ENCODE measurements around the gene POLG2.
"Not testable (repeated sequence)": the region's sequence is repeated elsewhere in the genome, so short reads cannot be mapped to it uniquely, and the experiment has no call there.

POLG2 gene

DNA sequence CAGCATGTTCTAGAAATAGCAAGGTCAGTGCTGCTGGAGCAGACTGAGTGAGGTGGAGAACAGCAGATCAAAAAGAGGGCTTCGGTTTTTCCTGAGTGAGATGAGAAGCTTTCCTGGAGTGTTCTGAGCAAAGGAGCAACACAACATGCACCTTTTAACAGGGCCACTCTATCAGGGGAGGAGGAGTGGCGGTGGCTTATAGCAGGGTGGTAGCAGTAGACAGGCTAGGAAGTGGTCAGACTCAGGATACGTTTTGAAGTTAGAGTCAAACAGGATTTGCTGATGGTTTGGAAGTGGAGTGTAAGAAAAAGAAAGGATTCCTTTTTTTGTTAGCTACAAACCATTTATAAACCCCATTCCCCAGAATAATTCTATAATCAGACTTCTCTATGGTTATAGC is 12.5 kb downstream of the POLG2 start:
- no peak for DNase-seq (ENCODE audit: low read depth in 2 of 2)

DNA sequence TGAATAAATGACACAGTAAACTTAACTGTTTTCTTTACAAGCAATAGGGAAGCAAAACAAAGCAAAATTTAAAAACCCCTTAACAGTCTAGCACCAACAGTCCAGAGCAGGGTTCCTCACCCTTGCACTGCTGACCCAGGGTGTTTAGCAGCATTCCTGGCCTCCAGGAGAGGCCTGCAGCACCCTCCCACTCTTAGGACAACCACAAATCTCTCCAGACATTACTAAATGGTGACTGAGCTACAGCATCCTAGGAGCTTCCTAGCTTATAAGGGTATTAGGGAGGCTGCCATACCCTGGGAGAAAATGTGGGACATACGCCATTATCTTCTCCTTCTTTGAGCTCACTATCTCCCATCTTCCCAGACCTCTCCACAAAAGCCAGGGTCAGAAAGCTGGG is 15.9 kb downstream of the POLG2 start:
- no peak for DNase-seq (ENCODE audit: low read depth in 2 of 2)

DNA sequence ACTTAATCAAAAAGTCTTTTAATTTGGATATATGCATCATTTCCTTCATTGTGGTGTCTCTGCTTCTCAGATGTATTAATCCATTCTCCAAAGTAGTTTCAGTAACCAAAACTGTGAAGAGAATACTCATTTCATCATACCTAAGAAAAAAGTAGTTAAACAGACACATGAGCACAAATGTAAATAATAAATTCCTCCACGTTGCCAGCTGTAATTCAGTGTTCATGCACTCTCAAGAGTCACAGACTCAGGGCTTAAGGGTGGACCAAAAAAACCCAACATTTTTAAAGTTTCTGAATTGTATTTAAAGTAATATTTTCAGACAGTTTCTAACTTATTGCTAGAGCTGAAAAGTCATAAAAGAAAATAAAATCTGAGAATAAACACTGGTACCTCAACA is 19.0 kb downstream of the POLG2 start:
- DNase-seq (ENCODE audit: low read depth in 2 of 2): no peak

DNA sequence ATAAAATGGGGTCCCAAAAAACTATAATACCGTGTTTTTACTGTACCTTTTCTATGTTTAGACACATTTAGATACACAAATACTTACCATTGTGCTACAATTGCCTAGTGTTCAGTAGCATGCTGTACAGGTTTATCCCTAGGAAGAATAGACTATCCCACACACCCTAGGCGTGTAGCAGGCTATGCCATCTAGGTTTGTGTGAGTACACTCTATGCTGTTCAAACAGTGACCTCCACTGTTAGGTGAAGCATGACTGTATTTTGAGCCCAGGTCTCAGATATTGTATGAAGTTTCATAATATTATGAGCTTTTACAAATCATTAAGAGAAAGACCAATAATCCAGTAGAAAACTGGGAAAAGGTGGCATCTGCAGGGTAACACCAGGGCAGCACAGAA is 24.3 kb downstream of the POLG2 start:
- DNase-seq (ENCODE audit: low read depth in 2 of 2): no peak

DNA sequence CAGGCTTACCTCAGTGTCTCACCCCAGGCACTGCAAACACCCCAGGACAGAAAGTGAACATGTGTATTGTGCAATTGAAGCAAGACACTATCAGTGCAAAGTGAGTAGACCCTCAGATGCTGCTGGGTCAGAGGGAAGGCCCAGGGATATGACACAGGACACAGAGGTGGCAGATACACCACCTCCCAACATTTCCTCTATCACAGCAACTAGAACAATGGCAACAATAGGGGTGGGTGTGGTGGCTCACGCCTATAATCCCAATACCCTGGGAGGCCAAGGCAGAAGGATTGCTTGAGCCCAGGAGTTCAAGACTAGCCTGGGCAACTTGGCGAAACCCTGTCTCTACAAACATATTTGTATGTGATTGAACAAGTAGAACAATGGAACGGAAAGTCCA is 25.4 kb downstream of the POLG2 start:
- no peak for DNase-seq (ENCODE audit: low read depth in 2 of 2)

DNA sequence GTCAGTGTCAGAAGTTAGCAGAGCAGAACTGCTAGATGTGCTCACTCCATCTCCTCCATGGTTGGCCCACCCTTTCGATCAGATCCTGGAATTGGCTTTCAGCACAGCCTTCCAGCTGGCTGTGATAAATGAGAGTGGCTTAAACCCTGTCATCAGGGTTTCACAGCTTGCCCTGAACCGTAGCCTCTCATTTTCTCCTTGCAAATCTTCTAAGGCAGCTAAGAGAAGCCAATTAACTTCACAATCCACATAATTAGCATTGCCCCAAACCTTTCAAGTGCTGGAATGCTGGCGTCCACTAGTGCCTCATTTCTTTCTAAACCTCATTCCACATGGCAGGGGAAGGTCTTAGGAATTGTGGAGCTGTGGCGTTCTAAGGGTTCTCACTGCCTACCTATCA is 26.2 kb downstream of the POLG2 start:
- DNase-seq (ENCODE audit: low read depth in 2 of 2): no peak

DNA sequence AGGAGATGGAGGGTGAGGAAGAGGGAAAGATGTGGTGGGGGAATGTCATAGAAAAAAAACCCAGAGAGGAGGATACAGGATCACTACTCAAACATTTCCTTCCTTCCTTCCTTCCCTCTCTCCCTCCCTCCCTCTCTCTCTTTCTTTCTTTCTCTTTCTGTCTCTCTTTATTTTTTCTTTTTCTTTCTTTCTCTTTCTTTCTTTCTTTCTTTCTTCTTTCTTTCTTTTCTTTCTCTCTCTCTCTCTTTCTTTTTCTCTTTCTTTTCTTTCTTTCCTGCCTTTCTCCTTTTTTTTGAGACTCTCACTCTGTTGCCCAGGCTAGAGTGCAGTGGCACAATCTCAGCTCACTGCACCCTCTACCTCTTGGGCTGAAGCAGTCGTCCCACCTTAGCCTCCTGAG is 30.0 kb downstream of the POLG2 start:
- not testable (repeated sequence) for DNase-seq (ENCODE audit: low read depth in 2 of 2)

DNA sequence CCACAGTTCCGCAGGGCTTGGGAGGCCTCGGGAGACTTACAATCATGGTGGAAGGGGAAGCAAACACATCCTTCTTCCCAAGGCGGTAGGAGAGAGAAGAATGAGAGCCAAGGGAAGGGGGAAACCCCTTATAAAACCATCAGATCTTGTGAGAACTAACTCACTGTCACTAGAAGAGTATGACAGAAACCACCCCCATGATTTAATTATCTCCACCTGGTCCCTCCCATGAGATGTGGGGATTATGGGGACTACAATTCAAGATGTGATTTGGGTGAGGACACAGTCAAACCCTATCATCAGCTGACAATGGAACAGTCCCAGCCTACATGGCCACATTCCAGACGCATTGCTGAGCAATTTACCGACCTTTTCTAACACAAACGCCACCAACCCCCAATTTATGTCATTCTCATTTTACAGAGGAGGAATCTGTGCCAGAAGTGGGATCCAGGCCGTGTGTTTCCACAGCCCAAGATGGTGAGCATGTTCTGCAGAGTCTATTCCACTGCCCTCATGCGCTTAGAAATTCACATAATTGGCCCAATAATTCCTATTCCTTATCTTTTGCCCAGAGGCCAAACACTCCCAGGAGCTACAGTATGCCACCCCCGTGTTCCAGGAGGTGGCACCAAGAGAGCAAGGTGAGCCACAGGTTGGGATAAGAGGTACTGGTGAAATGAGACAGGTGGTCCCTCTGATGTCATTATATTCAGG is 30.7 kb downstream of the POLG2 start:
- DNase-seq (ENCODE audit: low read depth in 2 of 2): no peak

DNA sequence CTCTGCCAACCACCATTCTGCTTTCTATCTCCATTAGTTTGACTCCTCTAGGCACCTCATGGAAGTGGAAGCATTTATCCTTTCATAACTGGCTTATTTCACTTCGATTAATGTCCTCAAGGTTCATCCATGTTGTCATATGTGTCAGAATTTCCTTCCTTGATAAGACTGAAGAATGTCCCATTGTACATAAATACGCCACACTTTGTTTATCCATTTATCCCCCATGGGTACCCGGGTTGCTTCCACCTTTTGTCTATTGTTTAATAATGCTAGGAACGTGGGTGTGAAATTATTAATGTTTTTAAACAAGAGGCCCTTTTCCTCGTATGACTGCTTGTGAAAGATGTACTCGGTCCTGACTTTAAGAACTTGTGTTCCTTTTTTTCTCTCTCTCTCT is 35.1 kb downstream of the POLG2 start:
- DNase-seq (ENCODE audit: low read depth in 2 of 2): no peak

DNA sequence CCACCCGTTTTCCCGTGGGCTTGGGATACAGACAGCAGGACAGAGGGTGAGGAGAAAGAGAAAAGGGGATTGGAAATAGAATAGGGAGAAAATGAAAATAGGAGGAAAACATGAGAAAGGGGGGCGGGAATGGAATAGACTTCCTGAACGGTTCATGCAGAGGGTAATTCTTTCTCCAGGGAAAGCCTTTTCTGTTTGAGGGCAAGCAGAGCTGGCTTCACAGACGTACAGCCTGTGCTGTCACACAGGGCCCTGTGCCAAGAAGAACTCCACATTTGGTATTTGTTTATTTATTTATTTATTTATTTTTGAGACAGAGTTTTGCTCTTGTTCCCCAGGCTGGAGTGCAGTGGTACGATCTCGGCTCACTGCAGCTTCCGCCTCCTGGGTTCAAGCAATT is 35.9 kb downstream of the POLG2 start:
- DNase-seq (ENCODE audit: low read depth in 2 of 2): no peak

DNA sequence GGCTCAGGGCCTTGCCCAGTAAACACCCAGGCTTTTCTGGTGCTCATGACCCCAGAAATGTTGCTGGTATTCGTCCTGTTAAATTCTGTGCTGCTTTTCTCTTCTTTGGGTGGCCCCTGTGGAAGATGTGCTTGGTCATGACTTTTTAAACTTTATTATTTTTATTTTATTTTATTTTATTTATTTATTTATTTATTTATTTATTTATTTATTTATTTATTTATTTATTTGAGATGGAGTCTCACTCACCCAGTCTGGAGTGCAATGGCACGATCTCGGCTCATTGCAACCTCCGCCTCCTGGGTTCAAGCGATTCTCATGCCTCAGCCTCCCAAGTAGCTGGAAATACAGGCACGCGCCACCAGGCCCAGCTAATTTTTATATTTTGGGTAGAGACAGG is 37.0 kb downstream of the POLG2 start:
- not testable (repeated sequence) for DNase-seq (ENCODE audit: low read depth in 2 of 2)

DNA sequence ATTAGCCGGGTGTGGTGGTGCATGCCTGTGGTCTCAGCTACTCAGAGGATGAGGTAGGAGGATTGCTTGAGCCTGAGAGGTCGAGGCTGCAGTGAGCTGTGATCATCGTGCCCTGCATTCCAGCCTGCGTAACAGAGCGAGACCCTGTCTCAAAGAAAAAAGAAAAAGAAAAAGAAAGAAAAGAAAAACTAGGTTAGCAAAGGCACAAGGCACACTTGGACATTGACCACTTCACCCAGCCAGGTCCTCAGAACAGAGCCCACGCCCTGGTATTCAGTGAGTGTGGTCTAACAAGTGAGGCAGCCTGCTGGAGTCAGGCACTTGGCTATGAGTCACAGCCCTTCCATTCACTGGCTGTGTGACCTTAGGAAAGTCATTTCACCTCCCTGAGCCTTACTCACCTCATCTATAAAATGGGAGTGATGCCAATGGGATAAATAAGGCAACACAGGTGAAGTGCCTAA is 37.5 kb downstream of the POLG2 start:
- DNase-seq (ENCODE audit: low read depth in 2 of 2): no peak

DNA sequence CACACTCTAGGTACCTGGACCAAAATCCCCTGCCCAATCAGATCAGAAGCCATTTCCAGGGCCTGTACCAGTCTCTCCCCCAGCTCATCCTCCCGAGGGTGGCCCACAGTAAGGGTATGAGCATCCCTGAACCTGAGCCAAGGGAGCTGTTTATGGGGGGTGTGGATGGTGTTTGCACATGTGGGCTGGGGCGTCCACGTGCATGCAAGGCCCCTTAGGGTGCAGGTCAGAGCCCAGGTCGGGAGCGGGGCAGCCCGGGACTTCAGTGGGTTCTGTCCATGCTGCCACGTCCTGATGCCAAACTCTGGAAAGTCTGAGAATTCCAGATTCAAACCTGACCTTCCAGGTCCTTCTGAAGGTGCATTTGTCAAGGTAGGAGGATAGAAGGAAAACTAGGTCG is 38.1 kb downstream of the POLG2 start:
- no peak for DNase-seq (ENCODE audit: low read depth in 2 of 2)

DNA sequence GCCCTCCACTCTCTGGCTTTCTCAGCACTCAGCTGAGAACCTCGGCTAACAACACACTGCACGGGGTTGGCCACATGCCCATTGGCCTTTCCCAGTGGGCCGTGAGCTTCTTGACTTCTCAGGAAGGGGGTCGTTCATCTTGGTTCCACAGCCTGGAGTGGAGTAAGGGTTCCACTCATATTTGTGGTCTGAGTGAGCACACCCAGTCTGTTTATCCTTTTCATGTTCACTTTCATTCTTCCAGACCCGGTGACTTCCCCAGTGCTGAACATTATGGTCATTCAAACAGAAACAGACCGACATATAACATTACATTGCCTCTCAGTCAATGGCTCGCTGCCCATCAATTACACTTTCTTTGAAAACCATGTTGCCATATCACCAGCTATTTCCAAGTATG is 39.7 kb downstream of the POLG2 start:
- no peak for DNase-seq (ENCODE audit: low read depth in 2 of 2)

DNA sequence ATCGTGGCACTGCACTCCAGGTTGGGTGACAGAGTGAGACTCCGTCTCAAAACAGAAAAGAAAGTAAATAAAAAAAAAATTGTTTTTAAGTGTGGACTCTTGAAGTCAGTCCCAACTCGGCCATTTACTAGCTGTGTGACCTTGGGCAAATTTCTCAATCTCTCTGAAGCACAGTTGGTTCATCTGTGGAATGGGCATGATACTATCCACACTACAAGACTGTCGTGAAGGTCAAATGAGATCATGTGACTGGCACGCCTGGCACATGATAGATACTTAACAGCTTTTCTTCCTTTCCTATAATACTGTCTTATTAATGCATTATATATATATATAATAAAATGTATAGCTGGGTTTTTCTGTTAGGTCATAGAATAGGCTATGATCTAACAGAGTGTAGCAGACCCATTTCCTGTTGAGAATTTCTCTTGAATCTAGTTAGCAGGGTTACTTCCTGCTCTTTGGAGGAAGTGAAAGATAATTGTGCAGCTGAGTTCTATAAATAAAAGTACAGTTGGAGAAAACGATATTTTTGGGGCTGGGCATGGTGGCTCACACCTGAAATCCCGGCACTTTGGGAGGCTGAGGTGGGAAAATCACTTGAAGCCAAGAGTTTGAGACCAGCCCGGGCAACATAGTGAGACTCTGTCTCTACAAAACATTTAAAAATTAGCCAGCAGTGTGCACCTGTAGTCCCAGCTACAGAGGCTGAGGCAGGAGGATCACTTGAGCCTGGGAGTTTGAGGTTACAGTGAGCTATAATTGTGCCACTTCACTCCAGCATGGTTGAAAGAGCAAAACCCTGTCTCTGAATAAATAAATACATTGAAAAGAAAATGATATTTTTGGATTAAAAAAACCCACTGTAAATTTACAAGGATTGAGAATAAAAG is 40.6 kb downstream of the POLG2 start:
- no peak for DNase-seq (ENCODE audit: low read depth in 2 of 2)

DNA sequence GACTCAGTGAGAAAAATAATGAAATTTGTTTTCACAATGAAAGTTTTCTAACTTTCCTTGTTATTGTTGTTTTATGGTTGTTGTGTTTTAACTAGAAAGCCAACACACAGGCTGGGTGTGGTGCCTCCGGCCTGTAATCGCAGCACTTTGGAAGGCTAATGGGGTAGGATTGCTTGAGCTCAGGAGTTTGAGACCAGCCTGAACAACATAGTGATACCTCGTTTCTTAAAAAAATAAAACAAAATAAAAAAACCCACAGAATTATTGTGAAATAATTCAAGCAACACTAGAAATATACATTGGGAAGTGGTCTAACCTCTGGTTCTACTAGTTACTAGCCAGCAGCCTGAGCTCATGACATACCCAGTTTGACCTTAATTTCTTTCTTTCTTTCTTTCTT is 47.3 kb downstream of the POLG2 start:
- no peak for DNase-seq (ENCODE audit: low read depth in 2 of 2)

DNA sequence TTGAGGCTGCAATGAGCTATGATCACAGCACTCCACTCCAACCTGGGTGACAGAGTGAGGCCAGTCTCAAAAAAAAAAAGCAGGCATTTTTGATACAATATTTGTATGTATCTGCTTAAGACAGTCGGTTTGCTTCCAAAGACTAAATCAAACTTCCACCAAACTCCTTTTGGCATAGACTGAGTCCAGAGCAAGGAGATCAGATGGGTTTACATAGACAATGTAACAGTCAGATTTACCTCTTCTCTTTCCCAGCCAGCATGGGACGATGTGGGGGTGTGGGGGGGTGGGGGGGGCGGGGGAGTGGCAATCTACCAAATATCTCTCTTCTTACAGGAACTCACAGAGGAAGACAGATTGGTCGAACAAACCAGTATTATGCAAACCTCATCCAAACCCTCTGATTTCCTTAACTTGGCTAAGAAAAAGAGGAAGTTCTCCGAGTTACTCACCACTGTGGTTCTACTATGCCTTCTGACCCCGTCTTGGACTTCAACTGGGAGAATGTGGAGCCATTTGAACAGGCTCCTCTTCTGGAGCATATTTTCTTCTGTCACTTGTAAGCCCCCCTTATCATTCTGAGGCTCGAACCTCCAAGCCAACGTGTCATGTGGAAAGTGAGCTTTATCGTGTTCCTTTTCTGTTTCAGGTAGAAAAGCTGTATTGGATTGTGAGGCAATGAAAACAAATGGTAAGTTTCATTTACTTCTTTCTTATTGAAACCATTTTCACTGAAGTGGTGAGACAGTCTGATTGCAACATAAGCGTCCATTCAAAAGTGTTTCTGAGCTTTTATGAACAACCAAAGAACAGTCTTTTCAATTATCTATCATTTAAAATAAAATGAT is 48.0 kb downstream of the POLG2 start, which contains the start of gene MILR1:
TSS of gene MILR1 (plus strand) at position 451 of the 848 bp plus-strand sequence. CDS start at position 505, 54 bp downstream.
- DNase-seq (ENCODE audit: low read depth in 2 of 2): no peak

DNA sequence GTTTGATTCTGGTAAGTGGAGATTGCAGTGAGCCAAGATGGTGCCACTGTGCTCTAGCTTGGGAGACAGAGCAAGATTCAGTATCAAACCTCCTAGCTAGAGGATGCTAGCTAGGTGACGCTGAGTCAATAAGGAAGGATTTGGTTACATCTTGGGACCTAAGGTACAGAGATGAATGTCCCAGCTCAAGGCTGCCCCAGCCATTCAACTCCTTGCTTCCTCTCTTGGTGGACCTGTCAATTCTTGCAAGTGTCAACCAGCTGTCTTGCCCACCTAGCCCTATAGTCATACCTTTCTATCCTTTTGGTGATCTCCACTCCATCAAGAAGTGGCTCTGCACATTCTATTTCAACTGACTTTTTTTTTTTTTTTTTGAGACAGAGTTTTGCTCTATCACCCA is 49.3 kb downstream of the POLG2 start:
- DNase-seq (ENCODE audit: low read depth in 2 of 2): no peak

DNA sequence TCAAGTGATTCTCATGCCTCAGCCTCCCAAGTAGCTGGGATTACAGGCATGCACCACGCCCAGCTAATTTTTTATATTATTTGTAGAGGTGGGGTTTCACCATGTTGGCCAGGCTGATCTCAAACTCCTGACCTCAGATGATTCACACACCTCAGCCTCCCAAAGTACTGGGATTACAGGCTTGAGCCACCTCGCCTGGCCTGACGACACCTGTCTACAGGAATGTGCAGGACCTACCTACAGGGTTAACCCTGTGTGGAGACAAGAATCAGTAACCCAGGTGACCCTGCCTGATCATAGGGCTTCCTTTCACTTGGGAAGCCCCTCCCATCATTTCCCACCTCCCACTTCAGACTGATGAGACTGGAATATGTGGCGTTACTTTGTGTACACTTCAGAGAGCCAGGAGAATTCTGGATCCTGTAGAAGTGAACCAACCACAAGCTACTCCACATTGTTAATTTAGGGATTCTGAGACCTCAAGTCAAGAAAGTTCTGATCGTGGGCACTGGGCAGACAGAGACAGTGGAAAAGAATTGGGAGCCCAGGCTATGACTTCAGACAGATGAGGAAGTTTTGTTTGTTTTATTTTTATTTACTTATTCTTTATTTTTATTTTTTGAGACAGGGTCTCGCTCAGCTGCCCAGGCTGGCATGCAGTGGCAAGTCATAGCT is 53.6 kb downstream of the POLG2 start:
- DNase-seq (ENCODE audit: low read depth in 2 of 2): no peak

DNA sequence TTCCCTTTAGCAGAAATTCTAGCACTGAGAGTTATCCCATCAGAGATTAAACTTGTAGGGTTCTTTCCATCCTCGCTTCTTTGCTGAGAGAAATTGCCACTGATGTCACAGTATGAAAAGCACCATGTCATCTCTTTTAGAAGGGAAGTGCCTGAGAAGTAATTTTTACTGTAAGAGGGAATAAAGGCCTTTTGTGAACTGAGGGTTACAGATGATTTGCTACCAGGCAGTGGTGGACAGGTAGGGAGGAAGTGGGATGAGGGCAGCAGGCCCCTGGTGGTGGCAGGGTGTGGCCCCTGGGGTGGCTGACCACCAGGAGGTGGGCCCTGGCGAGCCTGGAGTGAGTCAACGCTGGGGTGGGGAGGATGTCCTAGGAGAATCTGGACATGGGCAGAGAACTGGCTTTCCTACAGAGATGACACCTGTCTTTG is 54.3 kb downstream of the POLG2 start:
- DNase-seq (ENCODE audit: low read depth in 2 of 2): no peak

DNA sequence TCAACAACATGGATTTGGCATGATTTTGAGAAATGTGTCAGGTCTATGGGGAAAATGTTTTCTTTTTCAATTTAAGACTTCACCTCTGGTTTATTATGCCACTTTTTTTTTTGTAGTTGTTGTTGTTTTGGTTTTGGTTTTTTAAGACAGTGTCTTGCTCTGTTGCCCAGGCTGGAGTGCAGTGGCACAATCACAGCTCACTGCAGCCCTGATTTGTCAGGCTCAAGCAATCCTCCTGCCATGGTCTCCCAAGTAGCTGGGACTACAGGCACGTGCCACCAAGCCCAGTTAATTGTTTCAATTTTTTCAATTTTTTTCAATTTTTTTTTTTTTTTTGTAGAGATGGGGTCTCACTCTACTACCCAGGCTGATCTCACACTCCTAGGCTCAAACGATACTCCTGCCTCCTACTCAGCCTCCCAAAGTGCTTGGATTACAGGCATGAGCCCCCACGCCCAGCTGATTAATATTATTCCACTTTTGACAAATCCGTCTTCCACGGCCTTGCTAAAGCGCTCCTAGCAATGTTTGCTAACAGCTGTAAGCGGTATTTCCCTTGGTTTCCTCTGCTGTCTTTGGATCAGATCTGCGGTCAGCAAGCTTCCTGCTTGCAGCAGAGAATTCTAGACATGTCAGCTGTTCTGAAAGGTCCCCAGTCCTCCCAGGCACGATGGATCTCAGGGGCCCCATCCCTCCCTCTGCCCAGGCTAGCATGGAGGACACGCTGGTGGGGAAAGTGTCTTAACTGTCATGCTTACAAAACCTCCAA is 54.9 kb downstream of the POLG2 start:
- DNase-seq (ENCODE audit: low read depth in 2 of 2): no peak
